ENCODE measurements around the gene STUB1.

- TF ChIP-seq, protein P1, sequence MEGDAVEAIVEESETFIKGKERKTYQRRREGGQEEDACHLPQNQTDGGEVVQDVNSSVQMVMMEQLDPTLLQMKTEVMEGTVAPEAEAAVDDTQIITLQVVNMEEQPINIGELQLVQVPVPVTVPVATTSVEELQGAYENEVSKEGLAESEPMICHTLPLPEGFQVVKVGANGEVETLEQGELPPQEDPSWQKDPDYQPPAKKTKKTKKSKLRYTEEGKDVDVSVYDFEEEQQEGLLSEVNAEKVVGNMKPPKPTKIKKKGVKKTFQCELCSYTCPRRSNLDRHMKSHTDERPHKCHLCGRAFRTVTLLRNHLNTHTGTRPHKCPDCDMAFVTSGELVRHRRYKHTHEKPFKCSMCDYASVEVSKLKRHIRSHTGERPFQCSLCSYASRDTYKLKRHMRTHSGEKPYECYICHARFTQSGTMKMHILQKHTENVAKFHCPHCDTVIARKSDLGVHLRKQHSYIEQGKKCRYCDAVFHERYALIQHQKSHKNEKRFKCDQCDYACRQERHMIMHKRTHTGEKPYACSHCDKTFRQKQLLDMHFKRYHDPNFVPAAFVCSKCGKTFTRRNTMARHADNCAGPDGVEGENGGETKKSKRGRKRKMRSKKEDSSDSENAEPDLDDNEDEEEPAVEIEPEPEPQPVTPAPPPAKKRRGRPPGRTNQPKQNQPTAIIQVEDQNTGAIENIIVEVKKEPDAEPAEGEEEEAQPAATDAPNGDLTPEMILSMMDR (IDR thresholded peaks at IDR 0.05) = no peak
- no peak for TF ChIP-seq POLR2AphosphoS5 (IDR thresholded peaks at IDR 0.05; ENCODE audit: insufficient read depth in 1 of 2, low read depth in 1 of 2)
These were observed 37.2 kb upstream of the STUB1 start for GRCh38 chr16:643050-643368.

Data from vagina (tissue), 2 donors.